Tongue (tissue), 2 donors: ENCODE results near the gene PPM1F. TPM values are rescaled to one million over a fixed set of nuclear protein-coding genes. Genes with fewer than 3 reads are reported as not detected.
A peak's percentile ranks its signal among the peaks of the same experiment; 100 is the strongest.

Experiments used
- DNase-seq: peaks from one replicate; pipeline ENCODE4 v3.0.0-alpha.2; 2015
- total RNA-seq: library from RNA; depleted of rRNA; stranded (reverse); fragments of >200 nt; gene quantifications from one replicate; pipeline ENCODE4 v1.2.3, GENCODE V29; 2014

Gene PPM1F
- total RNA-seq, 1 donor from 2014 or later = 53.9 TPM

DNA sequence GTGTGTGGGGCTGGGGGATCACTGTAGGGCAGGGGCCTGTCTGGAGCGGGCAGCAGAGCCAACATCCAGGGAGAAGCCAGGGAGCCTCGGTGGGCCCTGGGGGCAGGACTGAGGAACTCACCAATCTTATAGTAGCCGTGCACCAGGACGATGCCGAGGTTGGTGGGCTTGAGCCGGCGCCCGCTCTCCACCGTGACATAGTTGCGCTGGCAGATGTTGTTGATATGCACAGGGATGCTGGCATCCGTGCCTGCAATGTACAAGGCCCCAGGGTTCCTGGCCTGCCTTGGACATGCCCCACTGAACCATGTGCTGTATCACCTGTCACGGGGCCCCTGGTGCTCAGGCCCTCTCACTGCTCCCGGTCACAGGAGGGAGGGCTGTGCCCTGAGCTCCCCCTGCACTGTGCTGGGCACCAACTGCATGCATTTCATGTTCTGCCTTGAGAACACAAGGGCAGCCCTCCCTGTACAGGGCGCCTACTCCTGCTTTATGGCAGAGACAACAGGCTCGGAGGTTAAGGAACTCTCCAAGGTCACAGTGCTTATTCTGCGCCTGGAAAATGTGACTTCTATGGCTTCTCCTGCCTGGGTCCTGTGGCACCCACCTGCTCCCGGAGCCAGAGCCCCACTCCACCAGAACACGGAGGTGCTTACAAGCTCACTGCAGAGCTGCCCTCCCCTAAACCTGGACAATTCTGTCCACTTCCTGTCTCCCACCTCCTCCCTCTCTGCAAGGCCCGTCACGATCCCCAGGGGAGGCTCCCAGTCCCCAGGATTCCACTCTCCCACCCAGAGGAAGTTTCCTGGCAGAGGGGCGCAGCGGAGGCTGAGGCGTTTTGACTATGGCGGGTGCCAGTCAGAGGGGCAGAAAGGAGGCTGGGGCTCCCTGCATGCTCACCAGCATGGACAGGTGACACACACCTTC lies 7.8 kb upstream of the PPM1F start:
- DNase-seq = no peak

DNA sequence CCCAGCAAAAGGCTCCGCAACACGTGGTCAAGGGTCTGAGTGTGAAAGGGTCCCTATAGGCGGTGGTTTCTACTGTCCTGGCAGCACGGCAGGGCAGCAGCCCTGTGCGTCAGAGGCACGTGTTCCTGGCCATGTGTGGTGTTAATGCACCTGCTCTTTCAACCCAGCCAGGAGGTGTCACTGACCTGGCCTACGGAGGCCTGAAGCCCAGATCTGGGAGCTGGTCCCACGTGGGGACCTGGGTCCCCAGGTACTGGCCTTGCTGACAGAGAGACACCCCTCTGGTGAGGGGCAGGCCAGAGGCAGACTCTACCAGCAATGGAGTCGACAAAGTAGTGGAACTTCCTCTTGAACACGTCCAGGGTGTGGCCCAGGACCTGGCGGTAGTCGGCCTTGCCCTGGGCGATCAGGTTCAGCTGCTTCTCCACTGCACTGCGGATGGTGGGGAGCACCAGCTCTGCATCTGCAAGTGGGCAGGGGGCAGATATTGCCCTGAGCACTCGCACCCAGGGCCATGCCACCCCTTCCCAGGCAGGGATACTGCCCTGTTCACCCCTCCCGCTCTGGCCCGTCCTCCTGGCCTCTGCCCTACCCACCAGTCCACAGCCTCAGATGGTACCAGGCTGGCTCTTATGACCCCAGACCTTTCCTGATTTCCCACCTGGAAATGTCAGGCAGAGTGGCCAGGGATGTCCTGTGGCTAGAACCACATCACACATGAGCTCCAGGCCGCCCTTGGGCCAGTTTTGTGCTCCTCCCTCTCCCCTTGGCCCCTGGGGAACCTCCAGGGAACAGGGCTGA lies 6.8 kb upstream of the PPM1F start:
- no peak for DNase-seq

GRCh38 chr22:21958360-21959273 lies 6.0 kb upstream of the PPM1F start:
- DNase-seq = no peak

GRCh38 chr22:21951931-21952465 lies 650 bp downstream of the PPM1F start:
- peak; percentile 87 for DNase-seq

GRCh38 chr22:21951062-21951461 lies 1.6 kb downstream of the PPM1F start:
- no peak for DNase-seq

GRCh38 chr22:21949948-21950347 lies 2.7 kb downstream of the PPM1F start:
- DNase-seq = no peak

DNA sequence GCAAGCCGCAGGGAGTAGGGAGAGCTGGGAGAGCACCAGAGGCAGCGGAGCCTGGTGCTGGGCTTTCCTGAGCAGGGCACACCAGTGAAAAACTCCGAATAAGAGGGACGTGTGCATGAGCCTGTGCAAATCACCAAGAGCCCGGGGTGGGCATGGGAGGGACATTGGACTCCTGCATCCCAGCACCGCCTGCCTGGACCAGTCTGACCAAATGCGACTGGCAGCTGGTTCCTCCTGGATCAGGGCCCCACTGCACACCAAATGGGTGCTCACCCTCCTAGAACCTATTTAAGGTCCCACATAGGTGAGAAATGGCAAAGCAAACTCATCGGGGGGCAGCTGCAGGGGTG lies 3.1 kb downstream of the PPM1F start:
- DNase-seq = no peak

- DNase-seq = no peak
Observed at GRCh38 chr22:21948824-21949568, 3.7 kb downstream of the PPM1F start.

GRCh38 chr22:21948390-21948789 lies 4.3 kb downstream of the PPM1F start:
- DNase-seq = no peak

- DNase-seq = no peak
Observed at GRCh38 chr22:21947040-21948014, 5.3 kb downstream of the PPM1F start.

GRCh38 chr22:21946262-21946925 lies 6.3 kb downstream of the PPM1F start:
- DNase-seq = no peak

- no peak for DNase-seq
Observed at GRCh38 chr22:21945453-21946261, 7.0 kb downstream of the PPM1F start.

GRCh38 chr22:21944871-21945270 lies 7.8 kb downstream of the PPM1F start:
- DNase-seq = no peak

GRCh38 chr22:21943571-21944448 lies 8.8 kb downstream of the PPM1F start:
- no peak for DNase-seq

DNA sequence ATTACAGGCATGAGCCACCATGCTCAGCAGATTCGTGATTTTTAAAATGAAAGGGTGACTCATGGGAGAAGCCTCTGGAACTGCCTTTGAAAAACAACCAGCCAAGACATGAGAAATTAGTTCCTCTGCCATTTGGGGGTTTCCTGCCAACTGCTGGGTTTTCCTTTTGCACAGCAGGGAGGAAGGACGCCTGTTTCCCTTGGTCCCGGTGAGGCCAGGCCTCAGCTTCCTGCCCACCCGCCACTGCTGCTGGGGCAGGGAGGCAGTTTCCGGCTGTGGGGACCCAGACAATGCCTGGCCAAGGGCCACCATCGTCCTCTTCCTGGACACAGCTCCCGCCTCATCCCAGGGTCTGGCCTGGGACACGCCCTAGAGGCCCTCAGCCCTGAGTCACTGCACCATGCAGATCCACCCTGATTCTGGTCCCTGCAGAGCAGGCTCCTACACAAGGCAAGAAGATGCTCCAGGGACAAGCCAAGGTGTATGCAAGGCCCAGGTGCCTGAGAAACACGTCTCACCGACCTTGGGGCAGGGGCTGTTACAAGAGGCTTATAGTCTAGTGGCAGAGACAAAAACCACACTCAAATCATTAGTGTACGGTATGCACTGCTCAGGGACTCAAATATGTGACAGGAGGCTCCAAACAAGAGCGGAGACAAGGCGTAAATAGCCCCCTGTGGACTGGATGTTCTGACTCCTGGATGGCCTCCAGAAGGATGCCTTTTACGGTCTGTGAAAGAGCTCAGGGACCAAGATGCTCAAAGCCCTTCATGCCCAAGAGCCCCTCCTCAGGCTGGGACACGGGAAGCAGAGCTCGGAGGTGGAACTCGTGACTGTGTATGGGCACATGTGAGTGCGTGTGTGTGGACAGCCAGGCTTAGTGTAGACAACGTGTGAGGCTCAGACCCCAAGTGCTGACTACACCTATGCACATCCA lies 10.0 kb downstream of the PPM1F start:
- DNase-seq = no peak

DNA sequence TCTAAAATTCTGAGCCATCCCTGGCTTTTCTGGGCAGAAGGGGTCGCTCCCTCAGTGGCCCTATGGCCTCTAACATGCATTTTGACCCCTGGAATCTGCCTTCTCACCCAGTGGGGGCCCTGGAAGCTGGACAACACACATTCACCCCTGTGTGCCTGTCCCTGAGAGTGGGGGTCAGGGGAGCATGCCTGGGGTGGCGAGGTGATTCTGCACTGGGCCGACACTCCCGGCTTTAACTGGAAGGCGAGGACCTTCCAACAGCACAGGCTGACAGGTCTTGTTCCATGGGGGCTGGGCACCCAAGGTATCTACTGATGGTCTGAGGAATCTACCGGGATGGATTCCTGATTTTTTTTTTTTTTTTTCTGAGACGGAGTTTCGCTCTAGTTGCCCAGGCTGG lies 10.7 kb downstream of the PPM1F start:
- no peak for DNase-seq
